Keratinocyte (primary cell): ENCODE results near the gene TPRG1L.
"Not testable (repeated sequence)": the region's sequence is repeated elsewhere in the genome, so short reads cannot be mapped to it uniquely, and the experiment has no call there.

ENCODE experiments used
- EZH2 ChIP-seq: IDR thresholded peaks from one replicate; pipeline ENCODE4 v1.6.1; 2012; ENCODE audit warnings: inconsistent platforms, mild to moderate bottlenecking, low read length, moderate library complexity
- TF ChIP-seq, protein P1 (sequence below), 3 experiments: IDR thresholded peaks in 1 of 3; conservative IDR thresholded peaks in 1 of 3; optimal IDR thresholded peaks in 1 of 3; 2 replicates in 2 of 3; 3 replicates in 1 of 3; pipeline versions ENCODE3 to v1.5.1; 2011; ENCODE audit warnings: low read length in 3 of 3, mild to moderate bottlenecking in 3 of 3, moderate library complexity in 2 of 3, control low read depth in 1 of 3, inconsistent platforms in 1 of 3; ENCODE audit not compliant: insufficient read depth in 2 of 3; ENCODE audit errors: extremely low read depth in 1 of 3

DNA sequence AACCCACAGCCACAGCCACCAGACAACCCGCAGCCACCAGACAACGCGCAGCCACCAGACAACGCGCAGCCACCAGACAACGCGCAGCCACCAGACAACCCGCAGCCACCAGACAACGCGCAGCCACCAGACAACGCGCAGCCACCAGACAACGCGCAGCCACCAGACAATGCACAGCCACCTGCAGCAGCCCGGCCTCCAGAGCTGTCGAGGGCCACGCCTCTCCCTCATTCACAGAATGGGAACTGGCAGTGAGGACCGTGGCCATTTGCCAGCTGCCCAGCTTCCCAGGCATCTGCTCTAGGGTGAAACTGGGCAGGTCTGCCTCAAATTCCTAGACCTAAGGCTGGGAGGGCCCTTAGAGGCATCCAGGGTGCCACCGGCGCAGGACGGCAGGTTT, 41.1 kb upstream of the TPRG1L start:
- TF ChIP-seq, protein P1, sequence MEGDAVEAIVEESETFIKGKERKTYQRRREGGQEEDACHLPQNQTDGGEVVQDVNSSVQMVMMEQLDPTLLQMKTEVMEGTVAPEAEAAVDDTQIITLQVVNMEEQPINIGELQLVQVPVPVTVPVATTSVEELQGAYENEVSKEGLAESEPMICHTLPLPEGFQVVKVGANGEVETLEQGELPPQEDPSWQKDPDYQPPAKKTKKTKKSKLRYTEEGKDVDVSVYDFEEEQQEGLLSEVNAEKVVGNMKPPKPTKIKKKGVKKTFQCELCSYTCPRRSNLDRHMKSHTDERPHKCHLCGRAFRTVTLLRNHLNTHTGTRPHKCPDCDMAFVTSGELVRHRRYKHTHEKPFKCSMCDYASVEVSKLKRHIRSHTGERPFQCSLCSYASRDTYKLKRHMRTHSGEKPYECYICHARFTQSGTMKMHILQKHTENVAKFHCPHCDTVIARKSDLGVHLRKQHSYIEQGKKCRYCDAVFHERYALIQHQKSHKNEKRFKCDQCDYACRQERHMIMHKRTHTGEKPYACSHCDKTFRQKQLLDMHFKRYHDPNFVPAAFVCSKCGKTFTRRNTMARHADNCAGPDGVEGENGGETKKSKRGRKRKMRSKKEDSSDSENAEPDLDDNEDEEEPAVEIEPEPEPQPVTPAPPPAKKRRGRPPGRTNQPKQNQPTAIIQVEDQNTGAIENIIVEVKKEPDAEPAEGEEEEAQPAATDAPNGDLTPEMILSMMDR (optimal IDR thresholded peaks at IDR 0.05 in 1 of 3, IDR thresholded peaks at IDR 0.05 in 1 of 3, conservative IDR thresholded peaks at IDR 0.05 in 1 of 3; ENCODE audit: extremely low read depth in 1 of 3, insufficient read depth in 2 of 3, low read length in 3 of 3): not testable (repeated sequence)
- not testable (repeated sequence) for TF ChIP-seq EZH2
